Measurements from ENCODE around the gene NDC1. TPM values are rescaled to one million over a fixed set of nuclear protein-coding genes. Genes with fewer than 3 reads are reported as not detected.
"Not testable (repeated sequence)": the region's sequence is repeated elsewhere in the genome, so short reads cannot be mapped to it uniquely, and the experiment has no call there.

NDC1 gene
- total RNA-seq, 1 donor from 2014 or later: 13.2 TPM

- no peak for DNase-seq (ENCODE audit: low spot score)
These were observed 11.7 kb downstream of the NDC1 start for GRCh38 chr1:53826367-53826766.

- DNase-seq (ENCODE audit: low spot score): no peak
These were observed 12.8 kb downstream of the NDC1 start for GRCh38 chr1:53825306-53825705.

GRCh38 chr1:53822931-53823330, 15.2 kb downstream of the NDC1 start:
- DNase-seq (ENCODE audit: low spot score): no peak

- DNase-seq (ENCODE audit: low spot score): no peak
These were observed 16.7 kb downstream of the NDC1 start for GRCh38 chr1:53821380-53821779.

- DNase-seq (ENCODE audit: low spot score): no peak
These were observed 18.7 kb downstream of the NDC1 start for GRCh38 chr1:53819387-53819786.

GRCh38 chr1:53816584-53816983, 21.5 kb downstream of the NDC1 start:
- not testable (repeated sequence) for DNase-seq (ENCODE audit: low spot score)

GRCh38 chr1:53815484-53815883, 22.6 kb downstream of the NDC1 start:
- not testable (repeated sequence) for DNase-seq (ENCODE audit: low spot score)

- DNase-seq (ENCODE audit: low spot score): no peak
These were observed 26.7 kb downstream of the NDC1 start for GRCh38 chr1:53811414-53811851.

- DNase-seq (ENCODE audit: low spot score): no peak
These were observed 27.6 kb downstream of the NDC1 start for GRCh38 chr1:53810497-53810896.

- no peak for DNase-seq (ENCODE audit: low spot score)
These were observed 28.1 kb downstream of the NDC1 start for GRCh38 chr1:53810007-53810406.

- peak; percentile 12 for DNase-seq (ENCODE audit: low spot score)
These were observed 30.2 kb downstream of the NDC1 start for GRCh38 chr1:53807916-53808315.

GRCh38 chr1:53804791-53805505, 33.1 kb downstream of the NDC1 start:
- no peak for DNase-seq (ENCODE audit: low spot score)

- no peak for DNase-seq (ENCODE audit: low spot score)
These were observed 33.9 kb downstream of the NDC1 start for GRCh38 chr1:53804181-53804580.

GRCh38 chr1:53800621-53801020, 37.5 kb downstream of the NDC1 start:
- DNase-seq (ENCODE audit: low spot score): no peak

GRCh38 chr1:53799141-53799540, 39.0 kb downstream of the NDC1 start:
- DNase-seq (ENCODE audit: low spot score): no peak

- DNase-seq (ENCODE audit: low spot score): no peak
These were observed 45.3 kb downstream of the NDC1 start for GRCh38 chr1:53792806-53793205.

GRCh38 chr1:53787655-53788054, 50.4 kb downstream of the NDC1 start:
- DNase-seq (ENCODE audit: low spot score): no peak

- DNase-seq (ENCODE audit: low spot score): no peak
These were observed 55.0 kb downstream of the NDC1 start for GRCh38 chr1:53783056-53783455.

GRCh38 chr1:53781654-53782053, 56.4 kb downstream of the NDC1 start:
- DNase-seq (ENCODE audit: low spot score): no peak

GRCh38 chr1:53777272-53777671, 60.8 kb downstream of the NDC1 start:
- DNase-seq (ENCODE audit: low spot score): no peak

GRCh38 chr1:53771648-53772047, 66.4 kb downstream of the NDC1 start:
- no peak for DNase-seq (ENCODE audit: low spot score)

- DNase-seq (ENCODE audit: low spot score): peak; percentile 27
These were observed 68.3 kb downstream of the NDC1 start for GRCh38 chr1:53769780-53770179.

- DNase-seq (ENCODE audit: low spot score): no peak
These were observed 68.9 kb downstream of the NDC1 start for GRCh38 chr1:53769184-53769583.
